ENCODE measurements around the gene ACHE. TPM values are rescaled to one million over a fixed set of nuclear protein-coding genes. Genes with fewer than 3 reads are reported as not detected.

Gene ACHE
- total RNA-seq, 2 donors from 2014 or later: 3.7 to 5.1 TPM

- Histone ChIP-seq H3K27ac (peak within 1 kb of the TSS; percentile 75 to 76), H3K27me3 (replicated peaks; ENCODE audit: insufficient read depth) (no peaks in the 10 kb centered on the region), H3K4me3 (peak within 1 kb of the TSS; percentile 81), H3K4me1 (ENCODE audit: control insufficient read depth in 1 of 2, low read depth in 2 of 2) (peaks cover 0 to 8% of the 10 kb centered on the region in 2 donors), H3K36me3 (peaks cover 5% of the 10 kb centered on the region), H3K9me3 (no peaks in the 10 kb centered on the region)
- ATAC-seq (ENCODE audit: insufficient number of reproducible peaks, low FRiP score, low read depth) (peak; percentile 93), DNase-seq (ENCODE audit: low spot score) (peak; percentile 70)
- peak; percentile 89 for TF ChIP-seq CTCF (IDR thresholded peaks at IDR 0.05)
Measured at GRCh38 chr7:100852048-100852872, 43.4 kb downstream of the ACHE start, which contains the start of gene SLC12A9. SLC12A9 (plus strand) TSS chr7:100852713; CDS start chr7:100854198, 1,485 bp downstream.

GRCh38 chr7:100847360-100847759 is 48.3 kb downstream of the ACHE start:
- Histone ChIP-seq H3K27me3 (replicated peaks; ENCODE audit: insufficient read depth) (no peaks in the 10 kb centered on the region), H3K27ac (no peak overlapping the region), H3K9me3 (no peaks in the 10 kb centered on the region), H3K4me1 (ENCODE audit: control insufficient read depth in 1 of 2, low read depth in 2 of 2) (peaks cover 0 to 8% of the 10 kb centered on the region in 2 donors), H3K36me3 (no peaks in the 10 kb centered on the region), H3K4me3 (no peak overlapping the region)
- ATAC-seq (ENCODE audit: insufficient number of reproducible peaks, low FRiP score, low read depth) (no peak), DNase-seq (ENCODE audit: low spot score) (no peak)
- no peak for TF ChIP-seq CTCF (IDR thresholded peaks at IDR 0.05)

GRCh38 chr7:100840470-100841100 is 55.1 kb downstream of the ACHE start:
- H3K4me3 ChIP-seq: no peak overlapping the region
- ATAC-seq (ENCODE audit: insufficient number of reproducible peaks, low FRiP score, low read depth): no peak
- H3K27ac ChIP-seq: no peak overlapping the region
- no peaks in the 10 kb centered on the region for H3K27me3 ChIP-seq (replicated peaks; ENCODE audit: insufficient read depth)
- DNase-seq (ENCODE audit: low spot score): no peak
- H3K36me3 ChIP-seq: no peaks in the 10 kb centered on the region
- peaks cover 0 to 4% of the 10 kb centered on the region in 2 donors for H3K4me1 ChIP-seq (ENCODE audit: control insufficient read depth in 1 of 2, low read depth in 2 of 2)
- H3K9me3 ChIP-seq: no peaks in the 10 kb centered on the region
- no peak for TF ChIP-seq CTCF (IDR thresholded peaks at IDR 0.05)

Other genes with a start within 250 kb of the ACHE start
- gene ACTL6B, start 239.4 kb downstream of the ACHE start, total RNA-seq: not detected
- gene GNB2, start 222.1 kb downstream of the ACHE start, total RNA-seq: 100 to 1,000 TPM; 176 to 255 TPM
- gene GIGYF1, start 201.6 kb downstream of the ACHE start, total RNA-seq: 10 to 100 TPM; 35.7 to 40.7 TPM
- gene POP7, start 189.8 kb downstream of the ACHE start, total RNA-seq: 10 to 100 TPM; 19.6 to 21.0 TPM
- gene EPO, start 175.4 kb downstream of the ACHE start, total RNA-seq: not detected
- gene ZAN, start 162.3 kb downstream of the ACHE start, total RNA-seq: not detected
- 10 to 100 TPM; 20.5 to 29.4 TPM for gene EPHB4, start 68.4 kb downstream of the ACHE start, total RNA-seq
- 10 to 100 TPM; 20.0 to 25.2 TPM for gene SLC12A9, start 43.2 kb downstream of the ACHE start, total RNA-seq
- gene TRIP6, start 28.5 kb downstream of the ACHE start, total RNA-seq: 100 to 1,000 TPM in 1 of 2 donors, 10 to 100 TPM in 1; 71.9 to 103 TPM
- gene SRRT, start 20.8 kb downstream of the ACHE start, total RNA-seq: 100 to 1,000 TPM; 109 TPM
- gene UFSP1, start 6.2 kb downstream of the ACHE start, total RNA-seq: 1 to 10 TPM; 2.7 to 4.1 TPM
- under 1 TPM in 1 of 2 donors, not detected in 1; 0.49 TPM for gene MUC3A, start 53.6 kb upstream of the ACHE start, total RNA-seq
- gene MUC12, start 73.7 kb upstream of the ACHE start, total RNA-seq: not detected
- gene MUC17, start 124.2 kb upstream of the ACHE start, total RNA-seq: not detected
- 10 to 100 TPM; 32.1 to 44.5 TPM for gene TRIM56, start 189.6 kb upstream of the ACHE start, total RNA-seq
- 1,000 to 10,000 TPM in 1 of 2 donors, 100 to 1,000 TPM in 1; 542 to 1,009 TPM for gene SERPINE1, start 231.2 kb upstream of the ACHE start, total RNA-seq

Measured in thoracic aorta (tissue), 2 donors.